GM21526 (cell line): ENCODE results near the gene WDR38.

Experiments
- ATAC-seq: cut with Tn5 transposase; IDR thresholded peaks from one replicate; pipeline ENCODE4 v1.9.1; 2021; ENCODE audit warnings: moderate library complexity; ENCODE audit not compliant: unreplicated experiment, low FRiP score

Gene WDR38

GRCh38 chr9:124852829-124853531 lies at the start of gene WDR38:
WDR38 (plus strand) TSS chr9:124853460; CDS start chr9:124853532, 72 bp downstream.
- ATAC-seq = no peak

GRCh38 chr9:124803911-124804310 lies 49.3 kb upstream of the WDR38 start:
- no peak for ATAC-seq

- no peak for ATAC-seq
Measured at GRCh38 chr9:124805186-124805585, 48.1 kb upstream of the WDR38 start.

- no peak for ATAC-seq
Measured at GRCh38 chr9:124808246-124808956, 44.9 kb upstream of the WDR38 start.

GRCh38 chr9:124809211-124809610 lies 44.0 kb upstream of the WDR38 start:
- ATAC-seq = no peak

- ATAC-seq = no peak
Measured at GRCh38 chr9:124809741-124810500, 43.3 kb upstream of the WDR38 start.

GRCh38 chr9:124810663-124811355 lies 42.5 kb upstream of the WDR38 start:
- no peak for ATAC-seq

GRCh38 chr9:124812441-124812876 lies 40.8 kb upstream of the WDR38 start:
- no peak for ATAC-seq

GRCh38 chr9:124813041-124813440 lies 40.2 kb upstream of the WDR38 start:
- ATAC-seq = no peak

- ATAC-seq = no peak
Measured at GRCh38 chr9:124813501-124814163, 39.6 kb upstream of the WDR38 start.

GRCh38 chr9:124814164-124814535 lies 39.1 kb upstream of the WDR38 start:
- ATAC-seq = no peak

GRCh38 chr9:124815601-124816000 lies 37.7 kb upstream of the WDR38 start:
- no peak for ATAC-seq

- no peak for ATAC-seq
Measured at GRCh38 chr9:124818431-124819281, 34.6 kb upstream of the WDR38 start.

GRCh38 chr9:124820698-124821623 lies 32.3 kb upstream of the WDR38 start:
- ATAC-seq = no peak

- no peak for ATAC-seq
Measured at GRCh38 chr9:124828489-124829333, 24.5 kb upstream of the WDR38 start.

GRCh38 chr9:124829334-124829669 lies 24.0 kb upstream of the WDR38 start:
- ATAC-seq = no peak

- ATAC-seq = no peak
Measured at GRCh38 chr9:124830593-124830992, 22.7 kb upstream of the WDR38 start.
